ENCODE results near the gene XNDC1N. TPM values are rescaled to one million over a fixed set of nuclear protein-coding genes. Genes with fewer than 3 reads are reported as not detected.

Gene XNDC1N
- total and polyA plus RNA-seq, 9 of the 15 experiments (the other 6 are each of a cell fraction or from before 2014, with no cell fraction given) = 6.8 to 11.4 (median 9.7) TPM

GRCh38 chr11:71927820-71928736 is at the start of gene XNDC1N (continued):
- TF ChIP-seq GTF2B (IDR thresholded peaks at IDR 0.05; ENCODE audit: extremely low read depth, insufficient read length) = peak; percentile 25
- peak; percentile 78; the same call in 1 of the 2 replicates for TF ChIP-seq GTF2E2 (tag; IDR thresholded peaks at IDR 0.05)
- peak; percentile 95 for TF ChIP-seq L3MBTL2 (IDR thresholded peaks at IDR 0.05)
- 0 out of 2 replicates have a peak, but pooled peaks have one; percentile 25 for TF ChIP-seq DPF2 (IDR thresholded peaks at IDR 0.05)
- TF ChIP-seq ZSCAN32 (CRISPR knock-in tag; IDR thresholded peaks at IDR 0.05) = no peak
- 0 out of 2 replicates have a peak, but pooled peaks have one; percentile 49 for TF ChIP-seq MIER1 (IDR thresholded peaks at IDR 0.05; ENCODE audit: low read depth)
- peak; percentile 33 to 78; a peak in 3 of 4 replicates for TF ChIP-seq TEAD1 (CRISPR knock-in tag; IDR thresholded peaks at IDR 0.05)
- TF ChIP-seq HOXB6 (CRISPR knock-in tag; IDR thresholded peaks at IDR 0.05; ENCODE audit: borderline replicate concordance) = no peak
- TF ChIP-seq ZBTB49 (CRISPR knock-in tag; IDR thresholded peaks at IDR 0.05; ENCODE audit: borderline replicate concordance) = 0 out of 2 replicates have a peak, but pooled peaks have one; percentile 57
- TF ChIP-seq HDAC1 (IDR thresholded peaks at IDR 0.05) = peak in 1 of 2 experiments; percentile 72; a peak in 2 of 4 replicates
- TF ChIP-seq HDAC8 (tag; IDR thresholded peaks at IDR 0.05) = peak; percentile 81; the same call in 1 of the 2 replicates
- peak in 1 of 3 experiments; percentile 25 for TF ChIP-seq YY1 (IDR thresholded peaks at IDR 0.05; ENCODE audit: borderline replicate concordance in 1 of 3, control insufficient read depth in 1 of 3, extremely low read depth in 1 of 3, insufficient read depth in 3 of 3, insufficient read length in 1 of 3, insufficient replicate concordance in 2 of 3, low read depth in 1 of 3, low read length in 2 of 3)
- no peak for TF ChIP-seq BRCA1 (IDR thresholded peaks at IDR 0.05)
- no peak for TF ChIP-seq BRCA1 (CRISPR knock-in tag; IDR thresholded peaks at IDR 0.05)
- TF ChIP-seq TAF9B (IDR thresholded peaks at IDR 0.05; ENCODE audit: partially characterized antibody) = peak; percentile 50
- TF ChIP-seq ZBTB12 (CRISPR knock-in tag; IDR thresholded peaks at IDR 0.05) = 0 out of 2 replicates have a peak, but pooled peaks have one; percentile 19
- TF ChIP-seq ZNF592 (IDR thresholded peaks at IDR 0.05) = peak; percentile 82
